Inferior parietal cortex (tissue), 1 donor: ENCODE data around the gene LIMS2.

Experiments used
- DNase-seq: peaks from one replicate; pipeline ENCODE4 v3.0.0-alpha.2; 2016; ENCODE audit errors: extremely low spot score

Gene LIMS2, protein sequence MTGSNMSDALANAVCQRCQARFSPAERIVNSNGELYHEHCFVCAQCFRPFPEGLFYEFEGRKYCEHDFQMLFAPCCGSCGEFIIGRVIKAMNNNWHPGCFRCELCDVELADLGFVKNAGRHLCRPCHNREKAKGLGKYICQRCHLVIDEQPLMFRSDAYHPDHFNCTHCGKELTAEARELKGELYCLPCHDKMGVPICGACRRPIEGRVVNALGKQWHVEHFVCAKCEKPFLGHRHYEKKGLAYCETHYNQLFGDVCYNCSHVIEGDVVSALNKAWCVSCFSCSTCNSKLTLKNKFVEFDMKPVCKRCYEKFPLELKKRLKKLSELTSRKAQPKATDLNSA

DNA sequence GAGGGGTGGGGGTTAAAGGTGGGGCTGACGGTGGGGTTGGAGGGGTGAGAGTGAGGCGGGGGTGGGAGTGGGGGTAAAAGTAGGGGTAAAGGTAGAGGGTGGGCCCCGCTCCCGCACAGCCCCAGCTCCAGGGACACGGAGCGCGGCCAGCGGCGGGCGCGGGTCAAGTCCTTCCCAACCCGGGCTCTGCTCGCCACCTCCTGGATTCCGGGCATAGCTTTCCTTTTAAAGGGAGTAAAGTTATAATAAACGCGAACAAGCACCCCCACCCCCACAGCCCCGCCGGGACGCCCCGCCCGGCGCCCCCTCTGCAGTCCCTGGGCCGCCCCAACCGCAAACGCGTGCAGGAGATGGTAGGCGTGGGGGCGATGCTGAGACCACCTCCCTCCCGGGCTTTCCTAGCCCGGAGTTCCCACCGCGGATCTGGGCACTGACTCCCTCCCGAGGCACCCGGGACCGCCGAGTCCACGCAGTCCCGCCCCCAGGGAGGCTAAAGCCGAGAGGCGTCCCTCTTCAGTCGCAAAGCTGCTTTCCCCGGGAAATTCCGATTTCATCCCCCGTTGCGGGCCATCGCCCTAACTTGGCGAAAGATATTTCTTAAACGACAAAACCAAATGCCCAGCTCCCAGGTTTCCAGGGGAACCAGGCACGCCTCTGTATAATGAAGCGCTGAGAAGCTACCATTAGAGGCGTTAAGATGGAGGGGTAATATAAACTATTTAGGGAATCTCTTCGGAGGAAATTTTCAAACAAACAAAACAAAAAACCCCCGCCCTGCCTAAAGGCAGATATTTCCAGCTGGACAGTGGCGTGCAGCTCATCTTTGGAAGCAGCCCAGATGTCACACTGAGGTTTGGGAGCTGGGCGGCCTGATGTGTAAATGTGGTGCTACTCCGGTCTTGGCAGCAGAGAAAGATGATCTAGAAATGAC lies at the start of gene LIMS2:
LIMS2 (minus strand) TSS at position 200 of the 931 bp plus-strand sequence. CDS start 506 bp downstream, outside the sequence.
- DNase-seq, result peak; percentile 12

DNA sequence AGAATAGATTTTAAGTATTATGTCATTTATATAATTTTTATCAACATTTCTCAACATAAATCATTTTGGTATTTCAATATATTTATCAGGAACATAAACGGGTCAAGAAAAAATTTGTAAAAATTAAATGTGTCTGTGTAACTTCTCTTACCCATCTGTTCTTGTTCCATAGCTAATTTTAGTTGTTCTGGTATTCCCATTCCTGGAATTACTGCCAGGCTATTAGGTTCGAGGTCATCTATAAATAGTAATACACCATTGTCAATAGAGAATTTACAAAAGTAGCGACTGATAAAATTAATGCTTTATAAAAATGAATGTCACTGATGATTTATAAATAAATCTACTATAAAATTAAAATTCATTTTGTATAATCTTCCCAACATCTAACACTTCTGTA lies 47.5 kb upstream of the LIMS2 start:
- DNase-seq, result no peak

DNA sequence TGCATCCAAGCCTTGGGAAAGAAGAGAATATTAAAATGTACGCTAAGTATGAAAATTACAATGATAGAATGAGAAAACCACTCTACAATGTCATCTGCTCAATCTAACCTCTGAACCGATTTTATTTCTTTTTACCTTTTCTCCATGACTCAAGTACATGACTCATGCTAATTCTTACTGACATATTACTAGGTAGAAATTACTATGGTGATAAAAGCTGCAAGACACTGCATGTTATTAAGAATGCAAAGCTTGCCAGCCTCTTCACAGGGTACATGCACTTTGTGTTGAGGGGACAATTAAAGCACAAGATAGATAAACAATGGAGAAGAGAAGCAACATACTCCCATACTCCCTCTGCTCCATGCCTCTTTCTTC lies 46.6 kb upstream of the LIMS2 start:
- DNase-seq, result no peak

DNA sequence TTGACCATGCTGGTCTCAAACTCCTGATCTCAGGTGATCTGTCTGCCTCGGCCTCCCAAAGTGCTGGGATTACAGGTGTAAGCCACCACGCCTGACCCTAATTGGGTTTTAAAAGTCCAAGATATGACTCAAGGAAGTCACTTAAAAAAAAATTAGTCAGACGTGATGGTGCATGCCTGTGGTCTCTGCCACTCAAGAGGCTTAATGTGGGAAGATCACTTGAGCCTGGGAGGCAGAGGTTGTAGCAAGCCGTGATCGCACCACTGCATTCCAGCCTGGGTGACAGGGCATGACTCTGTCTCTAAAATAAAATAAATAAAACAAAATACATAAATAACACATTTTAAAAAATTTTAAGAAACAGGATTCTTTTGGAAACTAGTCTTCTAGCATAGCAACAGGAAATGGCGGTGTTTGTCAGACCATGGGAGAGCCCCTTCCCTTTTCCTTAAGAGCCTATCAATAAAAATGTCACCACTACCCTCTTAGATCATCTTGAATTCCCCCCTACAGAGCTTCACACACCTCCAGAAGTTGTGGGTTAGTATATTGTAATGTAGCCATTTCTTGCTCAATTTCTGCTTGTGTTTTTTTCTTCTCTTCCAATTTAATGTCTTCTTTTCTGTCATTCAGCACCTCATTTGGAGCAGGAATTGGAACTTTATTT lies 46.1 kb upstream of the LIMS2 start:
- no peak for DNase-seq

DNA sequence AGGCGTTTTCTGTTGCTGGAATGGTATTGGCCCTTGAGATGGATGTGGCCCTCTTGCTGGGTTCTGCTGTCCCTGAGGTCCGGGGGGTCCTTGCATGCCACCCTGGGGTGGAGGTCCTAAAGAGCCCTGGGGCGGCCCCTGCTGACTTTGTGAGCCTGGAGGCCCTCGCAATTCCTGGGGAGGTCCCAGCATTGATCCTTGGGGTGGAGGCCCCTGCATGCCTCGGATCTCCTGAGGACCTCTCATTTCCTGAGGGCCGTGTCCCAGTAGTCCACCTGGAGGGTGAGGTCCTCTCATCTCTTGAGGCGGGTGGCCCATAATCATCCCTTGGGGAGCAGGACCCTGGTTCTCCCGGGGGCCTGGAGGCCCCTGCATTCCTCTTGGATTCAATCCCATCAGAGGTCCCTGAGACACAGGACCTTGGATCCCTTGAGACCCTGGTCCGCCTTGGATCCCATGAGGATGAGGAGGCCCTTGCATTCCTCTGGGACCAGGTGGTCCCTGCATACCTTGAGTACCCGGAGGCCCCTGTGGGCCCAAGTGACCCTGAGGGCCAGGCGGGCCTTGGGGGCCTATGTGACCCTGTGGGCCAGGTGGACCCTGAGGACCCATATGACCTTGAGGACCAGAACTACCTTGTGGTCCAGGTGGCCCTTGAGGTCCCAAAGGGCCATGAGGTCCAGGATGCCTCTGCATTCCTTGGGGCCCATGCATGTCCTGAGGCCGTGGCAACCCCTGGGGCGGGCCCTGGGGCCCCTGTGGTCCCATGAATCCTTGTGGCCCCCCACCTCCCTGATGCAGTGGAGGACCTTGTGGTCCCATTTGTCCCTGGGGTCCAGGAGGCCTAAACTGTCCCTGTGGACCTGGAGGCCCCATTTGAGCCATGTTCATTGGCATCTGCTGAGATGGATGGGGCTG lies 44.2 kb upstream of the LIMS2 start:
- DNase-seq, result no peak

DNA sequence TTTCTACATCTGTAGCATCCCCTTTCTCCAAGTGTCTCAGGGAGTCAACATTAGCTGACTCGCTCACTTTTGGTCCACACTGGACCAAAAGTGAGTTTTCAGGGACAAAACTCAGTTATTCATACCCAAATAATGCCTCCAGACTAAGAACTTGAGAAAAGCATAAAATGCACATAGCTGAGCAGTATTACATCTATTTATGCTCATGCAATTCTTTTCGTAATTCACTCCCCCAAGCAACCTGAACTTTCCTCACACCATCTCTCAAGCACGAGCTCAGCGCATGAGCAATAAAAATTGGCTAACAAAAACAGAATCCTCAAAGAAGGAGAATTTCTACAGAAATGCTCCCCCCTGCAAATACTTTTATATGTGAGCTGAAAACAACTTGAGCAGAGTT lies 42.9 kb upstream of the LIMS2 start:
- no peak for DNase-seq

DNA sequence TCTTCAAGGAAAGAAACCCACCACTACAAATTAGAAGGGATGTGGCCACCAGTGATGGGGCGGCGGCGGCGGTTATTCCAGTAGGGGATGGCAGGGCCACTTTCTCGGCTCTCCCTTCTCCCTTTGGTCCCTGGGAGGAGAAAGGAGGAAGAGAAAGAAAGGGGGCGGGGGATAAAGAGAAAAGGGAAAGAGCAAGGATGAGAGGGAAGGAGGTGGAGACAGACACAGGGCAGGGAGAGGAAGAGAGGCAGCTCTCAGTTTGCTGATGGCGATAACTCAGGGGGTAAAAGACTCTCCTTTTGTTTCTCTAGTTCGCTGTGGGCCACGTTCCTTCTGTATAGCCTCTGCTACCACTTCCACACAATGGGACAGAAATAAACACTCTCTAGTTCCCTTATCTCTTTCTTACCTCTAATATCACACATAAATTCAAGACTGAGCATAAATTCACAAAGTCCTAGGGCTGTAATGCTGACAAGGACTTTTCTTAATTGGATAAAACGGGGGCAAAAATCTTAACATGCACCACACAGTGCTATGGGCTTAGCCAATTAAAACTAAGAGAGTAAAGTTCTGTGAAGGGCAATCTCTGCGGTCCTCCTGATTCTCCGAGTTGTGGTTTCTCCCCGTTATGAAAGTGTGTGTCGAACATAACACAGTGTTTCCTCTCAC lies 40.6 kb upstream of the LIMS2 start:
- DNase-seq, result no peak

DNA sequence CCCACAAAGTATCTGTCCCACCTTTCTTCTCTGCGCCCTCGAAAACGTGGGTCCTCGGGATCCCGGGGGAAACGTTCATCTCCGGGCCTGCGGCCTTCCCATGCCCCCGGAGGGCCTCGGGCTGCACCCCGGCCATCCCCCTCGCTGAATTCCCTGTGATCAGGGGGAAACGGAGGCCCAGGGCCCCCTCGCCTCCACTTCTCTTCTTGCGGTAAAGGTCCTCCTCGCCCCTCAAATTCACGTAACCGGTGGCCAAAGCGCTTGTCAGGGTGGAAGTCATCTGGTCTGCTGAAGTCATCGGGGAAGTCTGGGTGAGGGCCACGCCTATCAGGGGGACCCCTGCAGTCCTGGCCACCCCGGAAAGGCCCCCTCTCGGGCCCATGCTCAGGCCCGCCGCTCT lies 38.2 kb upstream of the LIMS2 start:
- DNase-seq, result no peak

DNA sequence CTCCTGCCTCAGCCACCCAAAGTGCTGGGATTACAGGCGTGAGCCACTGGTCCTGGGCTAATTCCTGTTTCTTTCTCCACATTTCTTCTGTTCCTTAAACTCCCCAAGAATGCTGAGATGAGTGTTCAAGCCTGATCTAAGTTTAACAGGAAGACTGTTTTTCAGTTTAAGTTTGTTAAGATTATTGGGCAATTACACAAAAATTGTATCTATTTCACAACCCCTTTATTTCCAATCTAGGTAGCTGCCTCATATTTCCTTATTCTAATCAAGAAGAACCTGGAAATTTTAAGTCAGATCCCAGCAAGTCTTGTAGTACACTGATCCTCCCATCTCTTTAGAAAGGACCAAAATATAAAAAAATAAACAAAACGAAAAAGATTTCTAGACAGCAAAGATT lies 37.7 kb upstream of the LIMS2 start:
- DNase-seq, result no peak

DNA sequence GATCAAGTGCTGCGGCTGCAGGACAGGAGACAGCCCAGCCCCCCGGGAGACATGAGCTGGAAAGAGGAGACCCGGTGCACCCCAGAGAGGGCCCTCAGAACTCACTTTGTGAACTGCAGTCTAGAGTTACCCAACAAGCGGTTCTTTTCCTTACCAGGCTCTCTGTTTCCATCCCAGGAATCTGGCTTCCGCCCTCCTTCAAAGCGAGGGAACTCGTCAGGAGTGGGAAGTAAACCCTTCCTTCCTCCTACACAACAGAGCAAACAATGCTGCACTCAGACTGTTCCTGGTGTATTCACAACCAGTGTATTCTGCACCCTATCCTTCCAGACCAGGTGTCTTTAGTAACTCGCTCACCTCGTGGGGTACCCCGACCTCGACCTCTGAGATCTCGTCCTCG lies 34.0 kb upstream of the LIMS2 start:
- no peak for DNase-seq

DNA sequence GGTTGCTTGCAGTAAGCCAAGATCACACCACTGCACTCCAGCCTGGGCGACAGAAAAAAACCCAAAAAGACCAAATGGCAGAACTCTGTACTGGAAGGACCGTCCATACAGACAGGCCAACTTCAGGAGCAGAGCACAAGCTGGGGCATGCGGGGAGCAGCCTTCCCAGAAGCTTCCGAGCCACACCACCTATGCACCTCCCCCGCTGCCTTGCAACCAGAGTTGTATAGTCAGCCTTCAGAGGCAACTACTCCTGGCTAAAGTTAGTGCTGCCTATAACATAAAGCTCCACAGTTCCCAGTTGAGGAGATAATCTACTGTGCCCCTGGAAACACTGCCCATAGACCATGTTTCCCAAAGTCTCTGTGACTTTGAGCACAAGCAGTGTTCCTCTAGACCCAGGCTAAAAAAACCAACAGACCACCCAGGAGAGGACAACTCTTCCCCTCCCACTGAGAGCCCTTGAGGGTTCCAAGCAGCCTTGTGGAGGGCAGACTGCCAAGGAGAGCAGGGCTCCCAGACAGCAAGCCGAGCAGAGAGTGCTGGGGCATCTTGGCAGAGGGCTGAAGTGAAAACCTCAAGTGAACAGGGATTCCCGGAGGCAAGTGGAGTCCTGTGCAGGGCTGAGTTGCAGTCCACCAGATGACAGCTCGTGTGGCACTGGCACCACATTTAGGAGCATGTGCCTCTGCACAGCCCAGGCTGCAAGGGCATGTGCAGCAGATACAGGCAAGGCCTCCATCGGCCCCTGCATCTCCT lies 32.7 kb upstream of the LIMS2 start:
- no peak for DNase-seq

DNA sequence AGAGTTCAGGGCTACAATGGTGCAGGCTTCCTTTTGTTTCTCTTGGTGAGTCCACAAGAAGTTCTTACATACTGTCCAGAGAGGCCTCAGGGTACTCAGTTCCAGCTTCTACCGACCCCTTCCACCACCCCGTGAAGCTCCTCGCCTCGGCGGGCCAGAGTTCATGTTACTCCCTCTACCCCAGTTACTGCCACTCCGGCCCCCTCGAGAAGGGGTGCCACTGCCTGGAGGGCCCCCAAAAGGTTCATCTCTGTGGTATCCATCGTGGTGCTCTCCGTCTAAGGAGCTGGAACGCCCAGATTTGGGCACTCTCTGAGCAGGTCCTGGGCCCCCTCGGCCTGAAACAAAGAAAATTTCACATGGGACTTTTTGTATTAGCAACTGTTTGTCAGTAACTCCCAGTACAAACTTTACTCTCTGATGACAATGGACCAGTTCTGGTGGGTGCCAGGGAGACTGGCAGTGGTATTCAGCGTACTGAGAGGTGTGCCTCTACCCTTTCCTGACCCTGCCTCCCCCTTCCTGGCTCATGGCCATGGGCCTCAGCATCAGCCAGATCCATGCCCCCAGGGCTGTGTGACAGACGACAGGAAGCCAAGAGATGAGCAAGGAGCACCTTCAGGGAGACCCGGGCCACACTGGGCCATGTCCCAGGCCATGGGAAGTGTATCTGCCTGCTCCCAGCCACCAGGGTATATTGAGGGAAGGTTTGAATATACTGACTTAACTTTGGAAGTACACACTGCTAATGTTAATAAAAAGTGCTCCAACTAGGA lies 31.1 kb upstream of the LIMS2 start:
- no peak for DNase-seq

DNA sequence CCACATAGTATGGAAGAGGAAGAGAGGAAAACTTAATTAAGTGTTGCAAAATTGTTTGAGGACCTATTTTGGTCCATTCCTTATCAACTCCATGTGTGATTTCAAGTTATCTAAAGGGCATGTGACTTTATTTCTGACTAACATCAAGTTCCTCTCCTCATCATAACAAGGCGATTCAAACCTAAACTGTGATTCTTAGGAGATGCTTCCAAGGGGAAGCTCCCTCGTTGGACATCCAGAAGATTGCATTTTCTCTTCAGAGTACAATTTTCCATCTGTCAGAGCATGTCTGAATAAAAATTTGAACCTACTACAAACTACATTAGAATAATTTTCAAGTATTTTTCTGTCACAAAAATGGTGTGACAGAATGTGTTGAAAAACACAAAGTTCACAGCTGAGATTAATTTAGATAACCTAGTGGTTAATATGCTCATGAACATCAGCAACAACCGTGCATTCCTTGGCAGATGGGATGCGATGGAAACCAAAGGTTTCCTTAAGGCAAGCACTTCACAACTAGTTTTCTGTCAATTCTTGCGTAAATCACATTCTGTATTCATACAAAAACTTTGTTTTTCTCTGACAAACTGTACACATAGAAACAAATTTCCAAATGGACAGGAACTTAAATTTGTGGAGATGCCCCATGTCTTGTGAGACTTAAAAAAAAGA lies 30.2 kb upstream of the LIMS2 start:
- DNase-seq, result no peak

DNA sequence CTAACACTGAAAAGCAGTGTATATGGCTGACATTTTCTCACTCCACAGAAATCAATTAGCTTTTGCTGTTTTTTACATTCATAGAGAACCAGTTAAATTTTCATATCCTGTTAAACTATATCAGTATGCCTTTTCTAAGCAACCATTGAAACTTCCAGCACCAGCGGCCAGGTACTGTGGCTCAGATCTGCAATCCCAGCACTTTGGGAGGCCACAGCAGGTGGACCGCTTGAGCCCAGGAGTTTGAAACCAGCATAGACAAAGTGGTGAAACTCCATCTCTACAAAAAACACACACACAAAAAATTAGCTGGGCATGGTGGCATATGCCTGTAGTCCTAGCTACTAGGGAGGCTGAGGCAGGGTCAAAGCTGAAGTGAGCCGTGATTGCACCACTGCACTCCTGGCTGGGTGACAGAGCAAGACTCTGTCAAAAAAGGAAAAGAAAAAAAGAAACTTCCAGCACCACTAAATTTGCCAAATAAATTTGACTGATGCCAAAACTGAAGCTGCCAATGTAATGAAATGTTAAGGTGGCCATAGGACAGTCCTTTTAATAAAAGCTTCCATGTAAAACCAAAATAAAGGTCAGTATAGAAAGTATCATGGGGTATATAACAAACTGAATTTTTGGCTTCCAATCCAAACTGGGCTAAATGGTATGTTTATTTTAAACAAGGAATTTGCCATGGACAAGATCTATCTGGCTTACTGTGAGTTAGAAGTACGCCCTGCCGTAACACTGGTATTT lies 29.5 kb upstream of the LIMS2 start:
- no peak for DNase-seq

DNA sequence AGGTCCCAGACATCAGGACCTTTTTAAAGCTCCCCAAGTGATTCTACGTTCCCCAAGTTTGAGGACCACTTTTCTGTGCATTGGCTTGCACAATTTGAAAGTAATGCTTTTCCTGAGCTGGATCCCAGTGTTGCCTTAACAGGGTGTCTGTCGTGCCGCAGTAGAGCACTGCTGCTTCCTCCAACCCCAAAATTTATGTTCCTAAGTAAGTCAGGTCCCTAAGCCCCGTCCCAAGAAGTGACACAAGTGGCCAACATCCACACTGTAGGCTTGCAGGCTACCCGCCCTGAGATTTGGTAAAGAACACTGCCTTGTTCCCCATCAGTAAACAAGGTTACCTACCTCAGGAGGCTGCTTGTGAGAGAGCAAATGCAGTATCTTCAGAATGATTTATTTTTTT lies 28.0 kb upstream of the LIMS2 start:
- no peak for DNase-seq

DNA sequence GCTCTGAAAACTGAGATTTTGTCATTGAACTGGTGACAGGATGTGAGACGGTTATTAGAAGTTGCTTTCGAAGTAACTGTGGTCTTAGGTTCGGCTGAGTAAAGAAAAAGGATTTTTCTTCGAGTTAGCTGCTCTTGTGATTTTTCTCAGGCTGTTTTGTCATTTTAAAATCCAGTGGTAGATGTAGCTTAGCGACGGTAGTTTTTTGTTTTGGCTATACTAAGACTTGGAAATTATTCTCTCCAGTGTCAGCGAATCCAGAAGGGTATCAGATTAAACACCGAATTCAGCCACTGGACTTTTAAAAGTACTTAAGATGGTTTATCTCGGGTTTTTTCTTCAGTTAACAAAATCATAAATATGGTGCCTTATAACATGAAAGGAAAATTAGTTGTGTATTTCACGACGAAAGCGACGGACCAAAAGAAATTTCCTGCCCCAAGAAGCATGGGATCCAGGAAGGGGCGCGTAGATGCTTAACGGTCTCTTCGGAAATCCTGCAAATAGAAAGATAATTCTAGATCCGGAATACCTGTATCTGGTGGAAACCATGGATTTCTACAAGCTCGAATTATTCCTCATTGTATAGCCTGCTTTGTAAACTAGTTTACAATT lies 27.2 kb upstream of the LIMS2 start:
- DNase-seq, result no peak

DNA sequence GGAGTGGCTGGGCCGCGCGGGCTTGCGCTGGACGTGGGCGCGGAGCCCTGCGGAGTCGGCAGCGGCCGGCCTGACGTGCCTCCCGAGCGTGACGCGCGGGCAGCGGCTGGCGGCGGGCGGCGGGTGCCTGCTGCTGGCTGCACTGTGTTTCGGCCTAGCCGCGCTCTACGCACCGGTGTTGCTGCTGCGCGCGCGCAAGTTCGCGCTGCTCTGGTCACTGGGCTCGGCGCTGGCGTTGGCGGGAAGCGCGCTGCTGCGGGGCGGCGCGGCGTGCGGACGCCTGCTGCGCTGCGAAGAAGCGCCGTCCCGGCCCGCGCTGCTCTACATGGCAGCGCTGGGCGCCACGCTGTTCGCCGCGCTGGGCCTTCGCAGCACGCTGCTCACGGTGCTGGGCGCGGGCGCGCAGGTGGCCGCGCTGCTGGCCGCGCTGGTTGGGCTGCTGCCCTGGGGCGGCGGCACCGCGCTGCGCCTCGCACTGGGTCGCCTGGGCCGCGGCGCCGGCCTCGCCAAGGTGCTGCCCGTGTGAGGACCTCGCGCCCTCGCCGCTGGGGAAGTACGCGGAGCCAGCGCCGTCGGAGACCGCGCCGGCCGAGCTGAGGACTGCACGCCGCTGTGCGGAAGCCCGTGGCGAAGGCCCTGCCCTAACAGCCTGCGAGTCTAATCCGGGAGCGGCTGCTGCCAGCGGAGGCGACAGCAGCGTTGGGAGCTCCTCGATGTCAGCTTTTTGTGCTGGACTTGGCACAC lies 26.5 kb upstream of the LIMS2 start:
- DNase-seq, result peak; percentile 38
